ENCODE data around the gene CEP120.

Gene CEP120

DNA sequence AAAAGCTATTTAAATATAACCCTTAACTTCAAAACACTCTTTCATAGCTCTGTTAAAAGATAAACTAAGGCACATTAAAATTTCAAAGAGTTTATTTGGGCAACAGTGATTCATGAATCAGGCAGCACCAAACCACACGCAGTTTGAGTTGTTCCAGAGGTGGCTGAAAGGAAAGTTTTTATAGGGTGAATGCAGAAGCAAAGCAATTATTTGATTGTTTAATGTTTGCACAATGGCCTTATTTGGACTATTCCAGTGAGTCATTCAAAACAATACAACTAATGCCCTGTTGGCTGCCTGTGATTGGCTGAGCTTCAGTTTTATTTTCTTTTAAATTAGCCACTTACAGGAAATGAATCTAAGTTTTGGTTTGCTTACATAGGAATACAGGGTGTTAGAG lies 125.3 kb downstream of the CEP120 start:
- no peak for DNase-seq

DNA sequence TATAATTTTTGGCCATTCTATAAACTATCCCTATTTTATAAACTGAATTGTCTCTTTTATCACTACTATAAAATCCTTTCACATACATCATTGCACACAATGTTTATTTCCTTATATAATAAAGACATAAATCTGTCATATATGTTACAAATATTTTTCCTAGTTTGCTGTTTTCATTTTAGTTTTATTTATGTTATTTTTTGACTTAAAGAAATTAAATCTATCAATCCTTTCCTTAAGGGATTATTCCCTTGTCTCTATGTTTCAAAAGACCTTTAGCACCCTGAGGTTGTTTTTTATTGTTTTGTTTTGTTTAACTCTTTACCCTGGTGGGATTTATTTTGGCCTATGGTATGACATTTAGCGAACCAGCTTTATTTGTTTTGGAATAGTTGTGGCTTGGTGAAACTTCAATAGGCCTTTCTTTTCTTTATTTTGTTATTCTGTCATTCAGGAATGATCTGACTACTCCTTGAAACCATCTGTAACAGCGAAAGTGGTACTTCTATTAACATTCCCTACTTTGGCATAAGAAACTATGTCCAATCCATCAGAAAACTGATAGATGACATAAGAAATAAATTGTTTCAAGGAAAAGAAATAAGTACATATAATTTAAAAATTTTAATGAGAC lies 125.9 kb downstream of the CEP120 start:
- DNase-seq, result no peak
